Lung (tissue), 12 donors: ENCODE results near the gene FAM3D. TPM values are rescaled to one million over a fixed set of nuclear protein-coding genes. Genes with fewer than 3 reads are reported as not detected.
"Not testable (repeated sequence)": the region's sequence is repeated elsewhere in the genome, so short reads cannot be mapped to it uniquely, and the experiment has no call there.

ENCODE experiments used
- ATAC-seq: fragments of 200-7000 bp; cut with Tn5 transposase; one replicate; pipeline ENCODE4 v1.9.1; 2020; ENCODE audit warnings: moderate number of reproducible peaks; ENCODE audit not compliant: insufficient read depth, low FRiP score
- DNase-seq, 3 donors: peaks; one replicate each; pipeline ENCODE4 v3.0.0-alpha.2; 2013 to 2017
- H3K27ac ChIP-seq, 2 donors: one replicate each; pipeline ENCODE4 v1.5.1; 2013; ENCODE audit warnings: mild to moderate bottlenecking in 2 of 2, moderate library complexity in 2 of 2, control low read depth in 1 of 2, inconsistent platforms in 1 of 2, low read depth in 1 of 2, low read length in 1 of 2
- H3K27me3 ChIP-seq, 3 donors: one replicate each; pipeline ENCODE4 v1.5.1; 2013; ENCODE audit warnings: low read length in 2 of 3; ENCODE audit not compliant: control insufficient read depth in 3 of 3, insufficient read depth in 3 of 3
- H3K36me3 ChIP-seq, 4 donors: one replicate each; pipeline ENCODE4 v1.5.1; 2013; ENCODE audit warnings: low read length in 4 of 4, mild to moderate bottlenecking in 1 of 4, moderate library complexity in 1 of 4; ENCODE audit not compliant: control insufficient read depth in 4 of 4, insufficient read depth in 4 of 4
- H3K4me1 ChIP-seq, 5 donors: one replicate each; pipeline ENCODE4 v1.5.1; 2013; ENCODE audit warnings: low read length in 5 of 5, mild to moderate bottlenecking in 2 of 5, moderate library complexity in 1 of 5; ENCODE audit not compliant: control insufficient read depth in 5 of 5, insufficient read depth in 5 of 5
- H3K4me3 ChIP-seq: one replicate; pipeline ENCODE4 v1.5.1; 2013; ENCODE audit warnings: mild to moderate bottlenecking, control low read depth, moderate library complexity
- H3K9ac ChIP-seq, 2 donors: one replicate each; pipeline ENCODE4 v1.5.1; 2013; ENCODE audit warnings: low read length in 2 of 2, control low read depth in 1 of 2; ENCODE audit not compliant: insufficient read depth in 1 of 2
- H3K9me3 ChIP-seq, 4 donors: one replicate each; pipeline ENCODE4 v1.5.1; 2013; ENCODE audit warnings: low read length in 3 of 4, mild to moderate bottlenecking in 1 of 4, moderate library complexity in 1 of 4; ENCODE audit not compliant: control insufficient read depth in 4 of 4, insufficient read depth in 3 of 4
- CTCF ChIP-seq: IDR thresholded peaks from 2 replicates; pipeline ENCODE4 v1.5.1; 2012; ENCODE audit warnings: mild to moderate bottlenecking; ENCODE audit errors: control extremely low read depth, extremely low read depth
- WGBS, 2 donors: extraction: QIAGEN DNeasy Blood & Tissue Kit; methylation state at CpG; one replicate each; pipeline ENCODE4 v1.1.7; 2013; 5-methylcytosine and 5-hydroxymethylcytosine counted together
- polyA plus RNA-seq, 2 donors: library from polyadenylated mRNA; stranded (reverse); fragments of 200-250 nt; gene quantifications; one replicate each; pipeline ENCODE4 v1.2.1, GENCODE V29; 2013
- total RNA-seq, 2 donors: library from RNA; depleted of rRNA in 1 of 2; stranded (reverse); fragments of >200 nt in 1 of 2; gene quantifications; one replicate each; pipeline ENCODE4 v1.2.1, GENCODE V29; 2014 to 2021
- donor health status: control.
- donor health status: control.
- donor health status: Bipolar disorder and iron deficiency.
- donor health status: healthy.
- donor health status: DM: yes; HTN: yes; CAD: no.

The FAM3D gene
- total and polyA plus RNA-seq, 4 donors: 3.2 to 15.1 (median 11.6) TPM

- Histone ChIP-seq H3K9ac (no peak overlapping the region), H3K4me3 (no peak overlapping the region), H3K27me3 (no peaks in the 10 kb centered on the region), H3K36me3 (no peaks in the 10 kb centered on the region), H3K9me3 (peaks cover 0 to 3% (median 0%) of the 10 kb centered on the region in 4 donors), H3K27ac (no peak overlapping the region), H3K4me1 (peaks cover 0 to 13% (median 0%) of the 10 kb centered on the region in 5 donors)
- no peak for DNase-seq
- no peak for ATAC-seq
- 86 to 87% methylated on average over 9 of the region's 9 CpGs for WGBS, 2 donors
- no peak for TF ChIP-seq CTCF
These were observed 14.4 kb upstream of the FAM3D start for GRCh38 chr3:58680879-58681525.

DNA sequence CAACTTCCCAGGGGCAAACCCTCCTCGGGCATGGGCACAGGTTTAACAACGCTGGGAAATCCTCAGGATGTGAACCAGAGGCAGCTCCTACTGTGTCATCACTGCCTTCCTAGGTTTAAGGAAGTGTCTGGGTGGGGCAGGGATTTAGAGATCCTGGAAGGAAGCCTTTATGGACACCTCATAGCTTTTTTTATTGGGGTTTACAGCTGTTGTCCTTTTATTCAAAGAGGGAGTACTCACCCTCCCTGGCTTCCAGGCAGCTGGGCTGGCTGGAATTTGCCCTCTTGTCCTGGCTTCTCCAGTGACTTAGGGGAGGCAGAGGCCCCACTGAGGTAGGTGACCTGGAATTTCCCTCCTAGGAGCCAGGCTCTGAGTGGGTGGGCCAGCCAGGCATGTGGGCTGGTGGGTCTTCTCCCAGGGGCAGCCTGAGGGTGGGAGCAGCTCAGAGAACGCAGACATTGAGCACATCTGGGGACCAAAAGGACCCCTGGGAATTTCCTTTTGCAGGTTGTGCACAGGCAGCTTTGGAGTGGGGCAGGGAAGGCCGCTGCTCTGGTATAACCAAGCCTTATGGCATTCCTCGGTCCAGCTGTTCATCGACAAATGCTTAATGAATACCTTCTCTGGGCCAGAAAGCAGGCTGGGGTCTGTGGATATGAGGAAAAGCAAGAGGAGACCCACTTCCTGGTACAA lies 13.5 kb upstream of the FAM3D start:
- Histone ChIP-seq H3K4me3 (no peak overlapping the region), H3K36me3 (no peaks in the 10 kb centered on the region), H3K4me1 (peaks cover 0 to 13% (median 0%) of the 10 kb centered on the region in 5 donors), H3K27ac (peak overlapping the region in 1 of 2 donors; percentile 80), H3K9me3 (peaks cover 0 to 3% (median 0%) of the 10 kb centered on the region in 4 donors), H3K27me3 (no peaks in the 10 kb centered on the region), H3K9ac (no peak overlapping the region)
- ATAC-seq (no peak), DNase-seq (no peak)
- 77 to 83% methylated on average over 6 of the region's 6 CpGs for WGBS, 2 donors
- no peak for TF ChIP-seq CTCF

GRCh38 chr3:58679446-58679845 lies 12.9 kb upstream of the FAM3D start:
- H3K9ac ChIP-seq: no peak overlapping the region
- H3K36me3 ChIP-seq: no peaks in the 10 kb centered on the region
- peak in 2 of 3 donors; percentile 8 to 18 for DNase-seq
- H3K4me3 ChIP-seq: no peak overlapping the region
- TF ChIP-seq CTCF: no peak
- H3K9me3 ChIP-seq: peaks cover 0 to 3% (median 0%) of the 10 kb centered on the region in 4 donors
- WGBS, 2 donors: 55 to 64% methylated on average over 6 of the region's 6 CpGs
- peak overlapping the region in 1 of 2 donors; percentile 80 for H3K27ac ChIP-seq
- H3K27me3 ChIP-seq: no peaks in the 10 kb centered on the region
- H3K4me1 ChIP-seq: peaks cover 0 to 13% (median 0%) of the 10 kb centered on the region in 5 donors
- no peak for ATAC-seq

GRCh38 chr3:58678177-58678970 lies 11.8 kb upstream of the FAM3D start:
- not testable (repeated sequence) for DNase-seq, ATAC-seq
- WGBS, 2 donors: 60 to 65% methylated on average over 13 of the region's 13 CpGs

More at GRCh38 chr3:58678177-58678970, 11.8 kb upstream of the FAM3D start:
- H3K27me3 ChIP-seq, H3K36me3 ChIP-seq, H3K4me3 ChIP-seq, H3K9me3 ChIP-seq, H3K9ac ChIP-seq, H3K27ac ChIP-seq: not testable (repeated sequence)
- peaks cover 0 to 11% (median 0%) of the 10 kb centered on the region in 5 donors for H3K4me1 ChIP-seq
